Stimulated activated naive CD4-positive, alpha-beta T cell treated with Interleukin-2 at 50 U/mL for 16 hours (primary cell): ENCODE data around the gene TTYH1.

Source experiments
- DNase-seq: peaks from one replicate; lab custom pipeline; 2025; lab: John Stamatoyannopoulos, UW

TTYH1 gene

GRCh38 chr19:54424201-54424600, 8.9 kb downstream of the TTYH1 start:
- no peak for DNase-seq

- no peak for DNase-seq
These were observed 9.6 kb downstream of the TTYH1 start for GRCh38 chr19:54424660-54425381.

GRCh38 chr19:54425382-54425723, 10.1 kb downstream of the TTYH1 start:
- DNase-seq = no peak

- DNase-seq = no peak
These were observed 11.1 kb downstream of the TTYH1 start for GRCh38 chr19:54426291-54426931.

GRCh38 chr19:54427586-54427985, 12.3 kb downstream of the TTYH1 start:
- no peak for DNase-seq

GRCh38 chr19:54428323-54429175, 13.3 kb downstream of the TTYH1 start:
- DNase-seq = no peak

- DNase-seq = no peak
These were observed 13.9 kb downstream of the TTYH1 start for GRCh38 chr19:54429176-54429495.

GRCh38 chr19:54429545-54430227, 14.4 kb downstream of the TTYH1 start:
- no peak for DNase-seq

GRCh38 chr19:54430306-54431254, 15.3 kb downstream of the TTYH1 start:
- peak; percentile 13 for DNase-seq

GRCh38 chr19:54431255-54431838, 16.1 kb downstream of the TTYH1 start:
- no peak for DNase-seq

- DNase-seq = no peak
These were observed 17.0 kb downstream of the TTYH1 start for GRCh38 chr19:54432144-54432738.

- DNase-seq = no peak
These were observed 18.4 kb downstream of the TTYH1 start for GRCh38 chr19:54433697-54434096.

- no peak for DNase-seq
These were observed 19.0 kb downstream of the TTYH1 start for GRCh38 chr19:54434112-54434872.

- DNase-seq = no peak
These were observed 19.6 kb downstream of the TTYH1 start for GRCh38 chr19:54434873-54435214.

- no peak for DNase-seq
These were observed 20.3 kb downstream of the TTYH1 start for GRCh38 chr19:54435551-54436016.

GRCh38 chr19:54436031-54436523, 20.8 kb downstream of the TTYH1 start:
- DNase-seq = no peak

- DNase-seq = no peak
These were observed 21.5 kb downstream of the TTYH1 start for GRCh38 chr19:54436628-54437252.

- DNase-seq = no peak
These were observed 24.0 kb downstream of the TTYH1 start for GRCh38 chr19:54439174-54439851.

- no peak for DNase-seq
These were observed 25.4 kb downstream of the TTYH1 start for GRCh38 chr19:54440641-54441040.
